MCF 10A (cell line): ENCODE measurements around the gene TUBGCP6. TPM values are rescaled to one million over a fixed set of nuclear protein-coding genes. Genes with fewer than 3 reads are reported as not detected.

Source experiments
- BruUV-seq: library from RNA; stranded (reverse); fragments of 400-500 nt; replicated peaks from 2 replicates; lab custom pipeline; 2021; lab: Mats Ljungman, UMichigan
- CTCF ChIA-PET: fragments of 300-600 bp; sonication (Branson Sonifier 250); formaldehyde crosslinking; extraction: SDS; loops from one replicate; lab custom pipeline; 2021; ENCODE audit warnings: antibody characterized with exemption, inconsistent platforms; lab: Yijun Ruan, JAX
- POLR2A ChIA-PET: fragments of 300-600, 350-650 bp; sonication (Branson Sonifier 250); formaldehyde crosslinking; extraction: SDS; loops from one replicate; lab custom pipeline; 2020; ENCODE audit warnings: antibody characterized with exemption, inconsistent platforms; lab: Yijun Ruan, JAX
- DNase-seq: peaks from one replicate; pipeline ENCODE4 v3.0.0-alpha.2; 2018; ENCODE audit not compliant: unreplicated experiment
- H3K27ac Mint-ChIP-seq: one replicate; pipeline ENCODE4 v1.8.0; 2022; ENCODE audit warnings: mild to moderate bottlenecking, low read depth, mixed read lengths; ENCODE audit not compliant: unreplicated experiment
- H3K27me3 Mint-ChIP-seq: one replicate; pipeline ENCODE4 v1.8.0; 2022; ENCODE audit warnings: mixed read lengths; ENCODE audit not compliant: insufficient read depth, unreplicated experiment
- H3K36me3 Mint-ChIP-seq: one replicate; pipeline ENCODE4 v1.8.0; 2022; ENCODE audit warnings: mild to moderate bottlenecking, moderate library complexity, mixed read lengths; ENCODE audit not compliant: insufficient read depth, unreplicated experiment
- H3K4me1 Mint-ChIP-seq: one replicate; pipeline ENCODE4 v1.8.0; 2022; ENCODE audit warnings: mixed read lengths; ENCODE audit not compliant: insufficient read depth, unreplicated experiment
- H3K4me3 Mint-ChIP-seq: one replicate; pipeline ENCODE4 v1.8.0; 2022; ENCODE audit warnings: mild to moderate bottlenecking, moderate library complexity, mixed read lengths; ENCODE audit not compliant: unreplicated experiment
- H3K9me3 Mint-ChIP-seq: one replicate; pipeline ENCODE4 v1.8.0; 2022; ENCODE audit warnings: mixed read lengths; ENCODE audit not compliant: unreplicated experiment
- CTCF ChIP-seq: fragments of 200-600 bp; IDR thresholded peaks from one replicate; pipeline ENCODE4 v1.8.0; 2022; ENCODE audit warnings: antibody characterized with exemption, mild to moderate bottlenecking; ENCODE audit not compliant: unreplicated experiment
- intact Hi-C: fragments of 100-400 bp; cut with micrococcal nuclease; formaldehyde crosslinking; loops from 2 replicates; pipeline ENCODE4 v1.14.1; 2022
- total RNA-seq: library from RNA; stranded (reverse); gene quantifications from 2 replicates; pipeline ENCODE4 v1.2.3, GENCODE V29; 2022

The TUBGCP6 gene
- total RNA-seq, 1 experiment from 2014 or later, result 27.9 TPM

GRCh38 chr22:50176850-50177536, 67.8 kb downstream of the TUBGCP6 start:
- Mint-ChIP-seq H3K27ac (no peak overlapping the region), H3K9me3 (no peaks in the 10 kb centered on the region), H3K4me1 (no peaks in the 10 kb centered on the region), H3K4me3 (no peak overlapping the region), H3K36me3 (peaks cover 6% of the 10 kb centered on the region), H3K27me3 (no peaks in the 10 kb centered on the region)
- BruUV-seq, result no TSS peak
- no peak for TF ChIP-seq CTCF
- ChIA-PET POLR2A (no interaction called here), CTCF (interaction anchor here (0.6 kb wide), 1 partner anchor 36 kb away, joined by 8 read pairs; no protein-coding TSS in a partner anchor)
- intact Hi-C loops, result no loop called here
- DNase-seq, result no peak

GRCh38 chr22:50175921-50176849, 68.6 kb downstream of the TUBGCP6 start:
- DNase-seq, result no peak
- no TSS peak for BruUV-seq
- Mint-ChIP-seq H3K9me3 (no peaks in the 10 kb centered on the region), H3K27ac (no peak overlapping the region), H3K4me1 (no peaks in the 10 kb centered on the region), H3K36me3 (peaks cover 6% of the 10 kb centered on the region), H3K27me3 (no peaks in the 10 kb centered on the region), H3K4me3 (no peak overlapping the region)
- ChIA-PET CTCF (interaction anchor here (0.6 kb wide), 1 partner anchor 35 kb away, joined by 8 read pairs; no protein-coding TSS in a partner anchor), POLR2A (interaction anchor here (1.6 kb wide), 1 partner anchor 11 kb away, joined by 5 read pairs; no protein-coding TSS in a partner anchor)
- no peak for TF ChIP-seq CTCF
- intact Hi-C loops, result no loop called here

GRCh38 chr22:50175191-50175461, 69.7 kb downstream of the TUBGCP6 start:
- BruUV-seq, result no TSS peak
- H3K4me3 Mint-ChIP-seq, result no peak overlapping the region
- H3K4me1 Mint-ChIP-seq, result no peaks in the 10 kb centered on the region
- no peak for DNase-seq
- CTCF ChIA-PET, result interaction anchor here (0.6 to 0.8 kb wide), 3 partner anchors 15 to 519 kb away, joined by 3 read pairs; no protein-coding TSS in a partner anchor
- peaks cover 6% of the 10 kb centered on the region for H3K36me3 Mint-ChIP-seq
- no peaks in the 10 kb centered on the region for H3K27me3 Mint-ChIP-seq
- intact Hi-C loops, result no loop called here
- H3K9me3 Mint-ChIP-seq, result no peaks in the 10 kb centered on the region
- H3K27ac Mint-ChIP-seq, result no peak overlapping the region
- POLR2A ChIA-PET, result interaction anchor here (1.6 kb wide), 1 partner anchor 12 kb away, joined by 5 read pairs; no protein-coding TSS in a partner anchor
- TF ChIP-seq CTCF, result no peak
